AG04449 (cell line): ENCODE results near the gene KCNQ5.
"Not testable (repeated sequence)": the region's sequence is repeated elsewhere in the genome, so short reads cannot be mapped to it uniquely, and the experiment has no call there.

Experiments used
- CTCF ChIA-PET: fragments of 350-600 bp; formaldehyde crosslinking; extraction: SDS; loops from one replicate; lab custom pipeline; 2021; ENCODE audit warnings: antibody characterized with exemption; lab: Yijun Ruan, JAX
- POLR2A ChIA-PET: fragments of 400-600, 350-600 bp; formaldehyde crosslinking; extraction: SDS; loops from one replicate; lab custom pipeline; 2020; ENCODE audit warnings: antibody characterized with exemption, inconsistent platforms; lab: Yijun Ruan, JAX
- DNase-seq: peaks from one replicate; pipeline ENCODE4 v3.0.0-alpha.2; 2010; ENCODE audit warnings: low read depth, low spot score
- H3K4me3 ChIP-seq: 2 replicates; pipeline ENCODE4 v1.5.1; 2011; ENCODE audit warnings: low read depth, mild to moderate bottlenecking, control low read depth, low read length
- TF ChIP-seq, protein P1 (sequence below): IDR thresholded peaks from one replicate; pipeline ENCODE4 v1.5.1; 2011; ENCODE audit warnings: mild to moderate bottlenecking, moderate library complexity, low read length, control low read depth, inconsistent platforms; ENCODE audit not compliant: insufficient read depth; ENCODE audit errors: missing control alignments

KCNQ5 gene

DNA sequence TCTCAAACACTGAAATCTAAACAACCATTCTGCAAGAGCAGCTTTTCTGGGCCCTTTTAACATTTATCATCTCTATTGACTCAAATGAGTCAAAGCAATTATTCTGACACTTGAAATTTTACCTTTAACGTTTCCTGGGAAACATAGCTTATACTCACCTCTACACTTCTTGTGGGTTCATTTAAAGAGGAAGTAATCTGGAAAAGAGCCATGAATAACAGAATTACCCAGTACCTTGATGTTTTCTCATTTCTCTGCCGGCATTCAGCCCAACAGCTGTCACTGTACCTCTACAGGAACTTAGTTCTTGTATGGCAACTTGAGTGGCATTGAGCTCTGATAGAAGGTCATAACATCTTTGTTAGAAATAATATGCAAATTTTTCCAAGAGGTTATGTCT is 272.2 kb downstream of the KCNQ5 start:
- DNase-seq, result no peak
- CTCF ChIA-PET, result interaction anchor here (1.0 kb wide), 1 partner anchor 14 kb away, joined by 3 read pairs; no protein-coding TSS in a partner anchor
- TF ChIP-seq, protein P1, sequence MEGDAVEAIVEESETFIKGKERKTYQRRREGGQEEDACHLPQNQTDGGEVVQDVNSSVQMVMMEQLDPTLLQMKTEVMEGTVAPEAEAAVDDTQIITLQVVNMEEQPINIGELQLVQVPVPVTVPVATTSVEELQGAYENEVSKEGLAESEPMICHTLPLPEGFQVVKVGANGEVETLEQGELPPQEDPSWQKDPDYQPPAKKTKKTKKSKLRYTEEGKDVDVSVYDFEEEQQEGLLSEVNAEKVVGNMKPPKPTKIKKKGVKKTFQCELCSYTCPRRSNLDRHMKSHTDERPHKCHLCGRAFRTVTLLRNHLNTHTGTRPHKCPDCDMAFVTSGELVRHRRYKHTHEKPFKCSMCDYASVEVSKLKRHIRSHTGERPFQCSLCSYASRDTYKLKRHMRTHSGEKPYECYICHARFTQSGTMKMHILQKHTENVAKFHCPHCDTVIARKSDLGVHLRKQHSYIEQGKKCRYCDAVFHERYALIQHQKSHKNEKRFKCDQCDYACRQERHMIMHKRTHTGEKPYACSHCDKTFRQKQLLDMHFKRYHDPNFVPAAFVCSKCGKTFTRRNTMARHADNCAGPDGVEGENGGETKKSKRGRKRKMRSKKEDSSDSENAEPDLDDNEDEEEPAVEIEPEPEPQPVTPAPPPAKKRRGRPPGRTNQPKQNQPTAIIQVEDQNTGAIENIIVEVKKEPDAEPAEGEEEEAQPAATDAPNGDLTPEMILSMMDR, result no peak
- POLR2A ChIA-PET, result no interaction called here
- H3K4me3 ChIP-seq, result no peak overlapping the region

DNA sequence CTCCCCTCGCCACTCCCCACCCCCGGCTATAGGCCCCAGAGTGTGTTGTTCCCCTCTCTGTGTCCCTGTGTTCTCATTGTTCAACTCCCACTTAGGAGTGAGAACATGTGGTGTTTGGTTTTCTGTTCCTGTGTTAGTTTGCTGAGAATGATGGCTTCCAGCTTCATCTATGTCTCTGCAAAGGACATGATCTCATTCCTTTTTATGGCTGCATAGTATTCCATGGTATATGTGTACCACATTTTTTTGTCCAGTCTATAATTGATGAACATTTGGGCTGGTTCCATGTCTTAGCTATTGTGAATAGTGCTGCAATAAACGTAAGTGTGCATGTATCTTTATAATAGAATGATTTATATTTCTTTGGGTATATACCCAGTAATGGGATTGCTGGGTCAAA is 276.4 kb downstream of the KCNQ5 start:
- CTCF ChIA-PET, result not testable (repeated sequence)

DNA sequence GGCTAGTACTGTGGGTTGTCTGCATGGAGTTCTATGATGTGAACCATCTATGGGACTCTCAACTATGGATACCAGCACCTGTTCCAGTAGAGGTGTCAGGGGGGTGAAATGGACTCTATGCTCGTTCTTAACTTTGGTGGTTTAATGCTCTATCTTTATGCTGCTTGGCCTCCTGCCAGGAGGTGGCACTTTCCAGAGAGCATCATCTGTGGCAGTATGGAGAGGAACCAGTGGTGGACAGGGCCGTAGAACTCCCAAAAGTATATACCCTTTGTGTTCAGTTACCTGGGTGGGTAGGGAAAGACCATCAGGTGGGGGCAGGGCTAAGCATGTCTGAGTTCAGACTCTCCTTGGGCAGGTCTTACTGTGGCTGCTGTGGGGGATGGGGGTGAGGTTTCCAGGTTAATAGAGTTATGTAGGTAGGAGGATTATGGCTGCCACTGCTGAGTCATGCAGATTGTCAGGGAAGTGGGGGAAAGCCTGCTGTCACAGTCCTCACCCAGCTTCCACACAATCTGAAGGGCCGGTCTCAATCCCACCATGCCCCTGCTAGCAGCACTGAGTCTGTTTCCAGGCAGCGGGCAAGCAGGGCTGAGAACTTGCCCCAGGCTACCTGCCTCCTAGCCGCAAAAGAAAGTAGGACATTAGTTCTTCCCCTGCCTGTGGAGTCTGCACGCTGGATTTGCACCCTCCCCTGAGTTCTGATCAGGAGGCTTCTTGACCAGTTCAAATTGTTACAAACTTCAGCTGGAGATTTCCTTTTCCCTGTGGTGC is 284.0 kb downstream of the KCNQ5 start:
- no peak overlapping the region for H3K4me3 ChIP-seq
- DNase-seq, result no peak
- TF ChIP-seq, protein P1, result no peak
- ChIA-PET CTCF (no interaction called here), POLR2A (no interaction called here)

More for the DNA sequence above, 276.4 kb downstream of the KCNQ5 start:
- not testable (repeated sequence) for H3K4me3 ChIP-seq, DNase-seq
- POLR2A ChIA-PET, result interaction anchor here (0.6 kb wide), 1 partner anchor 53 kb away, joined by 4 read pairs; no protein-coding TSS in a partner anchor

DNA sequence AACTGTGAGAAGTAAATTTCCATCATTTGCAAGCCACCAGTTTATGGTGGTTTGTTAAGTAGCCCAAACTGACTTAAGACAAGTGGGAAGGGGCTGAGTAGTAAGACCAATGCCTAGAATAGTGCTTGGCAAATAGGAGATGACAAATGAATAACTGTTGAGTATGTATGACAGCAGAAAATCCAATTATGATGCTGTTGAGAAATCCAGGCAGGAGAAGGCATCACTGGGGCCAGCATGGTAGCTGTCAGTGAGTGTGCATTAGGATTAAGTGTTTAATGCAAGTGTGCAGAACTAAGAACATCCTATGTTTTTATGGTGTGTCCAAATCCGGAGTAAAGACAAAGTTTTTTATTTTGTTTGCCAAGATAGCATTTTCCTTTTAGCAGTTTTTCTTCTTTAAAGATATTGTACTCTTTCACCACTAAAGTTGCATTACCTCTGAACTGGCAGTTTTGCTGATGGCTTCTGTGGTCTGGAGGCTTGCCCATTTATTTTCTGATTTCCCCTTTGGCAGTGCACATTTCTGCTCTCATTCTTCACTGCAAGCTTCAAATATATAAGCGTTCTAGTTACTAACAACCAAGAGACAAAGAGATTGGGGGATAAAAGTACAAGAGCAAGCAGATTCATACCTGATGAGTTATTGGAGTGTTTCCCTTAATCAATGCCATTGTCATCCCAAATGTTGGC is 289.7 kb downstream of the KCNQ5 start:
- ChIA-PET POLR2A (no interaction called here), CTCF (no interaction called here)
- H3K4me3 ChIP-seq, result no peak overlapping the region
- no peak for DNase-seq
- TF ChIP-seq, protein P1, result no peak

DNA sequence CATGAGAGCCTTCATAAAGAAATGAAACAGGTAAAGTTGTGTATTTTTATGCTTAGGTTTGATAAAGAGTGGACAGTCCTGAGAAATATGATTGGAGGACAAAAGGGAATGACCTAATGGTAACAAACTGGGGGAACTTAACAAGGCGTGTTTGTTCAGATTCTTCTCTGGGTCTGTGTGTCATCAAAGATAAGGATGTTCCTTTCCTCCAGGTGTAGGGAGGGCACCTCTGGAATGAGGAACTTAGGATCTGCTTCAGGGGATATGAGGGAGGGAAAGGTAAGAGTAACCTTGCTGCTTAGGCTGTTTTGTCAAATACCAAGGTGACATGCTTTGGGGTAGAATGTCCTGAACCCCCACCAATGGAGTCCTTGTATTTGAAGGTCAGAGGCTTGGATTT is 291.9 kb downstream of the KCNQ5 start:
- no peak for DNase-seq
- ChIA-PET CTCF (no interaction called here), POLR2A (no interaction called here)
- TF ChIP-seq, protein P1, result no peak
- no peak overlapping the region for H3K4me3 ChIP-seq

DNA sequence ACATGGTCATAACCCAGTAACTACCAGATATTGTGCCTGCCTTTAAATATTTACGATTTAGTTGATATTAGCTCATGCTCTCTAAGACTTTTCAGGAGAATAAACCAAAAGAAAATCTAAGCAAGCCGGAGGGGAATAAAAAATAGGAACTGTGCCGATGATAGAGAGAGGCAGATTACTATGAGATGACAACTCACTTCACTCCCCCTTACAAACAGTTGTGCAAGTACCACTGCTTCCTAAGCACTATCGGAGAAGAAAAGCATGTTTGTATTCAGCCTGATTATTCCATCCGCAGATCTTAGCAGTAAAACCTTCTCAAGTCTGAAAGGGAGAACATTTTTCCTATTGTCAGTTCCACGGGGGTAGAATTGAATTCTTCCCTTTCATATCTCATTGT is 294.4 kb downstream of the KCNQ5 start:
- no peak for DNase-seq
- no peak overlapping the region for H3K4me3 ChIP-seq
- TF ChIP-seq, protein P1, result no peak
- CTCF ChIA-PET, result interaction anchor here (1.7 kb wide), 1 partner anchor 292 kb away, joined by 3 read pairs; no protein-coding TSS in a partner anchor
- POLR2A ChIA-PET, result no interaction called here
